Activated CD8-positive, alpha-beta memory T cell treated with anti-CD3 and anti-CD28 coated beads for 4 hours (primary cell): Measurements from ENCODE around the gene LRRC27.

Experiments
- DNase-seq, 2 donors: peaks; one replicate each; pipeline ENCODE4 v3.0.0-alpha.2; 2020; ENCODE audit warnings: low read depth in 2 of 2

LRRC27 gene

GRCh38 chr10:132390921-132391675, 59.1 kb downstream of the LRRC27 start:
- DNase-seq: no peak

- no peak for DNase-seq
These were observed 59.7 kb downstream of the LRRC27 start for GRCh38 chr10:132391676-132392020.

GRCh38 chr10:132392184-132392800, 60.3 kb downstream of the LRRC27 start:
- DNase-seq: no peak

- DNase-seq: no peak
These were observed 61.1 kb downstream of the LRRC27 start for GRCh38 chr10:132392811-132393694.

DNA sequence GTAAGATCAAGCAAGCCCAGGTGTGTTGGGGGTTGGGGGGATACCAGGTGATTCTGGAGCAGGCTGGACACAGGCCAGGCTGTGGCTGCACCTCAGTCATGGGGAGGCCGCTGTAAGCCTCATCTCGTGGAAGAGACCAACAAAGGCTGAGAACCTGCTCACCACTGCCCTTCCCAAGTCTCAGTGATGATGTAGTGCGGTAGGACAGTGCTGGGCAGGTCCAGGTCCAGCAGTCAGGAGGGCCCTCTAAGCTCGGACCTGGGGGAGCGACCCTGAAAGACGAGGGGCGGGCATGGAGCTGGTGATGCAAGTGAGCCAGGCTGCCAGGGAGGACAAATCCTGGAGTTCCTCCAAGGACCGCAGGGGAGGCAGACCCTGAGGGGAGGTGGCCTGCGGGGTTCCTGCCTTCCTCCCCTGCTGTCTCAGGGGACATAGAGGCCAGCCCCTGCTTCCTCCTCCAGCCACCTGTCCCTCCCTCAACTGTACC, 61.7 kb downstream of the LRRC27 start:
- DNase-seq: no peak

DNA sequence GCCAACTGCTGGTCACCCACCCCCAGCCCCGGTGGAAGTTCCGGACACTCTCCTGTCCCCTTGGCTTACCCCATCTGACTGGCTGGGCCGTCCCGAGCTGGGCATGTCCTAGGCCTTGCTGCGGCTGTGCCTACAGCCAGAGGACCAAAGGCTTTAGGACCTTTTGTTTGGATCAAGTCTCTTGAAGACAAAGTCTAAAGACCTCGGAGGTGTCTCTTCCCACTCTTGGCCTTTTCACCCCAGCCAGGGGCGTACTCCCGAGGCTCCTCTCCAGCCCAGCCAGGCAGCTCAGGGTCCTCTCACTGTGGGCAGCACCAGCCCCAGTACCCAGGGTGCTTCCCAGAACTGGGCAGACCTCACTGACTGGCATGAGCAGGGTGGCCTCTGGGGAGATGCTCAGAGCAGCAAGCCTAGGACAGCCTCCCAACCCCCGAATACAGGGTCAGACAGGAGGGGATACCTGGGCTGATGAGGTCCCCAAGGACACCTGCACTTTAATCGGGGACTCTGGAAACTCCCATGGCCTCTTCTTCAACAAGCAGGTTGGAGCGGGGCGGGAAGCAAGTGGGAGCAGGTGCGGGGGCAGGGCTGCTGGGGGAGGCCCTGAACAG, 62.3 kb downstream of the LRRC27 start:
- no peak for DNase-seq

DNA sequence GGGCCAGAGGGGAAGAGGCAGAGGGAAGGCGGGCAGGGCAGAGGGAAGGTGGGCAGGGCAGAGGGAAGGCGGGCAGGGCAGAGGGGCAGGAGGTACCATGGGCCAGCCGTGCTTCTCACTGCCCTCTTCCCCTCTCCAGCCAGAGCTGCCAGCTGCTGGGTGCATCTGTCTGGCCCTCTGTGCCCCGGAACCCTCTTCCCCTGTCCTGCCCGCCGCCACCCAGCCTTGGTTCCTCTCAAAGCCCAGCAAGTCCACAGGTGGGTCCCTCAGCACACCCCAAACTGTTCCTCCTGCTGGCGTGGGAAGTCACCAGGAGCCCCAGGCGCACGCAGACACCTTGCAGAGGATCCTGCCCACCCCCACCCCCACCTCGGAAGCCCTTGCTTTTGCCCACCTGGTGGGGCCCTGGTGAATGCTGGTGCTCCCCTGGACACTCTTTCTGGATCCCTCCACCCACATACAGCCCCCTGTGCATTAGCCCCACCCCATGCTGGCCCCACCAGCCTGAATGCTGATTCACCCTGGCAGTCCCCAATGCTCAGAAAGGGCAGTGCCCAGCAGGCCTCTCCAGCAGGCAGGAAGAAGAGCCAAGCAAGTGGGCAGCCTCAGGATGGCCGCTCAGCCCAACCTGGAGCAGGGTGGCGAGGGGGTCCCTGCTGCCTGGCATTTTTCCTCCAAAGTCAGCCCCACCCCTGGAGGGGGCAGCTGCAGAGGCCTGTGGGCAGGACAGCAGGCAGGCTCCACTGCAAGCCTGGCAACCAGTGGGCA, 63.1 kb downstream of the LRRC27 start:
- no peak for DNase-seq

GRCh38 chr10:132395704-132396493, 63.9 kb downstream of the LRRC27 start:
- no peak for DNase-seq

DNA sequence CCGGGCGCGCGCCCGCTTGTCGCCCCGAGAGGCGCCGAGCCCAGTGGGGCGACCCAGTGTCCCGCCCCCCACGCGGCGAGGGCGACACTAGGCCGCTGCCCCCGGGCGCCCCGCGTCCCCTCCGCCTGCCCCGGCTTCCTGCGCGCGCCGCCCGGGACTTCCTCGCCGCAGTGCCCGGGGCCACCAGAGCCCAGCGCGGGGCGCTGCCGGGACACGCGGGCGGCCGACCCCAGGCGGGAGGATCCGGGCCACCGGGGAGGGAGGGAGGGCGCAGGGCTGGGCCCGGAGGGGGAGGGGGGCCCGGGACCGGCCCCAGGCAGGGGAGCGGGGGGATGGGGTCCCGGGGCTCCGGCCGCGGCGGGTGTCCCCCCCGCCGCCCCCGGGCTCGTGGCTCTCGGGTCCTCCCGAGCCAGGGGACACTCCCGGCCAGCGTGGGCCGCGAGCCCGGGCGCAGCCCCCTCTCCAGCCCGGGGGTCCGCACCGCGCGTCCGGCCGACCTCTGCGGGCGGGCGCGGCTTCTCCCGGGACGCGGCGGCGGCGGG, 64.6 kb downstream of the LRRC27 start:
- peak in 1 of 2 donors; percentile 25 for DNase-seq

DNA sequence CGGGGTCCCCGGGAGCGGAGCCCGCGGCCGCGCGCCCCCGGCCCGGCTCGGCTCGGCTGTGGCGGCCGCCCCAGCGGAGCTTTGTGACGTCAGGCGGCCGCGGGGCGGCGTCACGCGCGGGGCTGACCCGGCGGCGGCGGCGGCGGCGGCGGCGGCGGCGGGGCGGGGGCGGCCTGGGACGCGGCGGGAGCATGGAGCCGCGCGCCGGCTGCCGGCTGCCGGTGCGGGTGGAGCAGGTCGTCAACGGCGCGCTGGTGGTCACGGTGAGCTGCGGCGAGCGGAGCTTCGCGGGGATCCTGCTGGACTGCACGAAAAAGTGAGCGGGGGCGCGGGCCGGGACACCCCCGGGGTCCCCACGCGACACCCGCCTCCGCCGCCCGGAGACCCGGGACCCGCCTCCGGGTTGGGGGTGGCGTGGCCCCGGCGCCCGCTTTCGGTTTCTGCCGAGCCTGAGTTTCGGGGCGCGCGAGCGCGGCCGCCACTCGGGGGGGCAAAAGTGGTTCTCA, 65.1 kb downstream of the LRRC27 start, which contains the start of gene PWWP2B:
TSS of gene PWWP2B (plus strand) at position 165 of the 506 bp plus-strand sequence. CDS start at position 192, 27 bp downstream.
- DNase-seq: peak in 1 of 2 donors; percentile 25

- DNase-seq: peak in 1 of 2 donors; percentile 25
These were observed 65.9 kb downstream of the LRRC27 start for GRCh38 chr10:132397671-132398565.

DNA sequence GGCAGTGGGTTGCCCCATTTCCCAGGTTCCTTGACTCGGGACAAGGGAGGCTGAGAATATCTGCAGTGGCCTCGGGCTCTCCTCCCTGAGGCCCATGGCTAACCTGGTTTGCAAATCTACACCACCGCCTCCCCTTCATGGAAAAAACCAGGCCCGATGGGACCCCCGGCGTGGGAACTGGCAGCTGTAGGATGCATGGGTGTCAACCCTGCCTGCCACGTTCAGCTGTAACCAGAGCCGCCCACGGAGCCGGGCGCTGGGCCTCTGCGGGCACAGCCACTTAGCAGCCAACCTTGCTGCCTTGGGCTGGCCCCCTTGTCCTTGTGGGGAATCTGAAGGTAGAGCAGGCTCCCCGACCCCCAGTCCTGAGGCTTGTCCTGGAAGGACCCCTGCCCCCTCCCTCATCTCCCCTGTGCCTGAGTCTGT, 66.6 kb downstream of the LRRC27 start:
- no peak for DNase-seq

DNA sequence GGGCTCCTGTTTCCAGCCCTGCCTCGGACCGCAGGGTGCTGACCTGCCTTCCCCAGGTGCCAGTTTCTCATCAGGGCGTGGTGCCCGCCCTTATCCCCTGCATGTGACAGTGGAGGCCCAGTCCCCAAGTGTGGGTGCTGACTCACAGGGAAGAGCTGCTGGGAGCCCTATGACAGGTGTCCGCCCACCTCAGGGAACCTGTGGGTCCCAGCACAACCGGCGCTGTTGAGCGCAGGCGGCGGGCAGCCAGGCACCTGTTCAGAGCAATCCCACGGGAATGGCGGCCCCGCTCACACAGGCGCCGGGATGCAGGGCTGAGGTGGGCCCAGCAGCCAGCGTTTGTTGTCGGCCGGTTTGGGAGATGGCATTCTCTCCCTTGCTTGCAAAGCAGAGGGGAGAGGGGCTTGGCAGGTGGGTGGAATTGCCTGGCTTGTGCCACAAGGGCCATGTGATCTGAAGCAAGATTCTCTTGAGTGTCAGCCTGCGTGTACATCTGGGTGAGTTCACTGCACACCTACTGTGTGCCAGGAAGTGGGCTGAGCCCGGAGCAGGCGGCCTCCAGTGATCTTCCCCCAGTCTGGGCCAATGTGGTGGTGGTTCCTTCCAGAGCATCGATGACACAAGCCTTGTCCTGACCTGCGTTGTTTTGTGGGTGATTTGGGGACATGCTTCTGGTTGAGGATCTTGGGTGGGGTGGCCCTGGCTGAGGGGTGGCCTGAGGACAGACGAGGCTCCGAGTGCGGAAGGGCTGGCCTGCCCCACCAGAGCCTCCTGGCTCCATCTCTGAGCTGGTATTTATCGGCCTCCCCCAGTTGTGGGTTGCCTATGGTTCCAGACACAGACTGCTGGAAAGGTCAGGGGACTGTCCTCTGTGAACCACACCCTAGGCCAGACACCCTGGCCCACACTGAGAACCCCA, 67.4 kb downstream of the LRRC27 start:
- DNase-seq: no peak

GRCh38 chr10:132400041-132400546, 68.1 kb downstream of the LRRC27 start:
- no peak for DNase-seq

- DNase-seq: no peak
These were observed 68.7 kb downstream of the LRRC27 start for GRCh38 chr10:132400547-132401151.

DNA sequence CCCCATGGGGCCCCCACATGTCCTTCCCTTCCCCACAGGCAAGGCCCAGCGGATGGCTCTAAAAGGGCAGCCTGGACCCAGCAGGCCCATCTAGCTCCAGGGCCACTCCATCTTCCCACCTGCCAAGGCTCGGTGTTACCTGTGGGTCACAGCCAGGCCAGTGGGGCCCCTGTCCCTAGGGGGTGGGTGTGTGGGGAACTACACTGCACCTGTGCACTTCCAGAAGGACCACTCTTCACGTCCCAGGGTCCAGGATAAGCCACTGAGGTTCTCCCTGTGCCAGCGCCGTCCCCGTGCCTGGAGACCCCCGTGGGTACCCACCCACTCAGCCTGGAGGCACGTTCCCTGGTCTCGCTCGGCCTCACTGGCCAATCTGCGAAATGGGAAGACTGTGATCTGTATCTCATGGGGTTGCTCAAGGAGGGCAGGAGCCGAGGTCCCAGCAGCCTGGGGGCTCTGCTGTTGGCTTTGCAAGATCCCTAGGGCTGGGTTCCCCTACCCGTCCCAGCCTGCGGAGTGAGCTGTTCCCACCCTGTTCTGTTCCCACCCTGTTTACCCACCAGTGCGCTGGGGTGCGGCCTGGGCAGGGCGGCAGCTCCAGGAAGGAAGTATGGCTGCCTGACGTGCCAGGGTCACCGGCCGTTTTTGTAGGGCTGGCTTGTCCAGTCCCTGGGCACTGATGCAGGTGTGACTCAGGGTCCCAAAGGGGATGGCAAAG, 69.6 kb downstream of the LRRC27 start:
- DNase-seq: no peak
